GM21619 (cell line): ENCODE measurements around the gene CMTM8.

Source experiments
- ATAC-seq: cut with Tn5 transposase; IDR thresholded peaks from one replicate; pipeline ENCODE4 v1.9.1; 2021; ENCODE audit not compliant: unreplicated experiment

Gene CMTM8

GRCh38 chr3:32276279-32276841, 37.9 kb downstream of the CMTM8 start:
- ATAC-seq: no peak

GRCh38 chr3:32278714-32279113, 40.2 kb downstream of the CMTM8 start:
- no peak for ATAC-seq

DNA sequence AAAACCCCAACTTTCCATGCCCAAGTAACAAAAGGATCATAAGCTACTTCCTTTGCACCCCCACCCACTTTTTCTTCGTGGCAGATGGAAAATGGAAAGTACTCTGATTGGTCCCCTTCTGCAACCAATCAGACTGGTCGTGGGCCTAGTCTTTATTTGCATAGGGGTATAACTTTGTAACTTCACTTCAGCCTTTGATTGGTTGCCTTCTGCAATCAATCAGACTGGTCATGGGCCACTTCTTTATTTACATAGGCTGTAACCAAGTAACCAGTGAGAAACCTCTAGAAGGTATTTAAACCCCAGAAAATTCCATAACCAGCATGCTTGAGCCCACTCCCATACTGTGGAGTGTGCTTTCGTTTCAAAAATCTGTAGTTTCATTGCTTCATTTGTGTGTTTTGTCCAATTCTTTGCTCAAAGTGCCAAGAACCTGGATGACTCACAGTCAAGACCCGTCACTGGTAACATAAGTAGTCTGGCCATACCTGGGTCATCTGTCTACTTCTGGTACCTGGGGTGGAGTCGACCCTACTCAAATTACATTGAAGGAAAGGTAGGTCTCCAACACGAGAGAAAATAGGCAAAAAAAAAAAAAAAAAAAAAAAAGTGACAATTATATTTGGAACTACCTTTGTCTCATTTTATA, 41.9 kb downstream of the CMTM8 start:
- no peak for ATAC-seq

DNA sequence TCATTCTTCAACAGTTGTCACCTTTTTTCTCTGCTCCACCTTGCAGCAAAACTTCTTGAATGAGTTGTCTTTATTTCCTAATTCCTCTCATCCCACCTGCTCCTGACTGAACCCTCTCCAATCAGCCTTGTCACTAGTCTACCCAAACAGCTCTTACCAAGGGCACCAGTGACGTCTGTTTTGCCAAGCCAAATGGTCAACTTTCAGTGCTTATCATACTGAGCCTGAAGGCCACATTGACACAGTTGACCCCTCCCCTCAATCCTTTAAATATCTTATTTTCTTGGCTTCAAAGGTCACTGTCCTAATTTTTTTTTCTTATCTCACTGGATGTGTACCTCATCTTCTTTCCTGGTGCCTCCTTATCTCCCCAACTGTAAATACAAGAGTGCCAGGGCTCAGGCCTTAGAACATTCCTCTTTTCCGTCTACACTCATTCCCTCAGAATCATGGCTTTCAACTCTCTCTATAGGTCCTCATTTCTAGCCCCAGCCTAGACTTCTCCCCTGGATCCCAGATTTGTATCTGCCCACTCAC, 43.2 kb downstream of the CMTM8 start:
- ATAC-seq: no peak

GRCh38 chr3:32282578-32283154, 44.2 kb downstream of the CMTM8 start:
- no peak for ATAC-seq

- no peak for ATAC-seq
These were observed 44.8 kb downstream of the CMTM8 start for GRCh38 chr3:32283304-32283703.

- no peak for ATAC-seq
These were observed 46.1 kb downstream of the CMTM8 start for GRCh38 chr3:32284443-32285212.

- ATAC-seq: no peak
These were observed 47.4 kb downstream of the CMTM8 start for GRCh38 chr3:32285891-32286290.

- ATAC-seq: no peak
These were observed 50.3 kb downstream of the CMTM8 start for GRCh38 chr3:32288819-32289218.

- ATAC-seq: no peak
These were observed 52.1 kb downstream of the CMTM8 start for GRCh38 chr3:32290619-32291018.

DNA sequence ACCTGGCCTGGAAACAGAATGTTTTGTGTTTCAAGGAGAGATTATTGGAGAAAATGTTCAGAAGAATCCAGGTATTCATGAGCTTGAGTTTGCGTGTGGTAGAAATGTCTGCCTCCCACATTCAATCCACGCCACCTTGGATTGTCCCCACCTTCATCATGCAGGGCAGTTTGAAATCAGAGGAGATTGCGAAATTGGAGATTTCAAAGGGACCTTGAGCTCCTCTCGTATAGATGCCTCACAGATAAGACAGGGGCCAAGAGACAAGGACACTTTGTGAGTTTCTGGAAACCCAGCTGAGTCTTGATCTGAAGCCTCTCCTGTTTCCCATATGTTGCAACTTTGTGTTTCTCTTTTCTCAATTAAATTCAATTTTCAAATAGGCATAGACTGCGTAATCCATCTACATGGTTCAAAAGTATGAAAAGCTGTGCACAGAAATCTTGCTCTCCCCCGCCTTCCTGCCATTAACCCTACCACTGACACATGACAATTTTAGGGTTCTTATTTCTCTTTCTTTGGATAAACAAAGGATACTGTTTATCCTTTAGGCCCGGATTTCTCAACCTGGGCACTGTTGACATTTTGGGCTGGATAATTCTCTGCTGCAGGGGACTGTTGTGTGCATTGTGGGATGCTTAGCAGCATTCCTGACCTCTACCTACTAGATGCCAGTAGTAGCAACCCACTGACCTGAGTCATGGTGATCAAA, 53.8 kb downstream of the CMTM8 start:
- no peak for ATAC-seq

GRCh38 chr3:32293903-32294302, 55.4 kb downstream of the CMTM8 start:
- no peak for ATAC-seq

GRCh38 chr3:32296251-32297204, 58.0 kb downstream of the CMTM8 start:
- ATAC-seq: no peak

DNA sequence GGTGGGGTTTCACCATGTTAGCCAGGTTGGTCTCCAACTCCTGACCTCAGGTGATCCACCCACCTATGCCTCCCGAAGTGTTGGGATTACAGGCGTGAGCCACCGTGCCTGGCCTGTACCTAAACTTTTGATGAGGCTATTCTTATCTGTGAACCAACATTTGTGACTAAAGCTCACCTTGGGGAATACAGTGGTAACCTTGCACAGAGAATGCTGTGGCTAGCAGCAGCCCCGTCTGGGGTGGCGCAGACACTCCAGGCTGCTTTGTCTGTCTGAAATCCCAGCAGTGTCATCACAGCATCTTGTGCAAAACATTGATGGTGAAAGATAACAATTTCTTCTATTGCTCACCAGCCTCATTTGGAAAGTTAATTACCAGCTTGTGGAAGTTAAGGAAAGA, 58.9 kb downstream of the CMTM8 start:
- no peak for ATAC-seq

DNA sequence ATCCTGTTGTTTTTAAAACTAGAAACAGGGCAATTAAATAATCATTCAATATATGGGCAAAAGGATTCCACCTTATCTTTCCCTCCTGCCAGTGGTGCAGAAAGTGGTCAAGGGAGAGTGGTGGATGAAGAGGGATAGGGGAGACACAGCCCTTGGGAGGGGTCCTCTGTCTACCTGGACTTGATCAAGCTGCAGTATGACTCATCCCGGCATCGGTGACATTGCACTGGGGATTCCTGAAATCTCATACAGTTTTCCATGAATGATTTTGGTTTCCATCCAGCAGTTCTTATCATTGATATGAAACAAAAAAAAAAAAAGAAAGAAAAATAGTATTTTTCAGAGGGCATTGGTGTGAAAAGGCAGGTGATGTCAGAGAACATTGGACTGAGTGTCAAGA, 62.9 kb downstream of the CMTM8 start:
- no peak for ATAC-seq

DNA sequence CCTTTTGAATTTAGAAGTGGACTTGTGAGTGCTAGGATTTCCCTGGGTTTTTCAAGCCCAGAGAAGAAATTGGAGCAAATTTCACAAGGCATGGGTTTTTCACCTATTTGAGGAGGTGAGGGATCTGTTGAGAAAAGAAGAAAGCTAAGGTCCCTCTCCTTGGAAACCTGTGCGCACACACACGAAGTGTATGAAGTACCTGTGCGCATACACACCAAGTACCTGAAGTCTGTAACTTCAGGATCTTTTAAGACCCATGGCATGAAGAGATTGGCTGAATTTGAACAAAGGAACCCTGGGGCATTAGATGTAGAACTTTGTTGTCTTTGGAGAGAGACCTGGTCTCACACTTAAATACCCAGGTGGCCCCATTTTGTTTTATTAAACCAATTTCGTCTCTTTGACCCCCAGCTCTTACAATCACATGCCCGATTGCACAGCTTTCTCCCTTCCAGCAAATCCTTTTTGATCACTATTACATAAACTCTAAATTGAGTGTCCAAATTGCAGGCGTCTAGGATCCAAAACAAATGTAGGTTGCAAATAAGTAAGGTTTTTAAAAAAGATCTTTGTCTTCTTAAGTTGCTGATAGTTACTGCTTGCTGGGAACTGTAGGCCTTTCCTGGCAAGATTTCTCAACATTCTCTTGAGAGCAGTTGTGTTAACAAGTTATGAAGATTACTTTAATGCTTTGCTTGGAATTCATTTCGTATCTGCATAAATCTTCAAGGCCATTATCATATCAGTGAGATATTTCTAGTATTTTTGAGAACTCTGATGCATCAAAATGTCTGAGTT, 64.3 kb downstream of the CMTM8 start:
- no peak for ATAC-seq

- no peak for ATAC-seq
These were observed 64.9 kb downstream of the CMTM8 start for GRCh38 chr3:32303399-32303747.

DNA sequence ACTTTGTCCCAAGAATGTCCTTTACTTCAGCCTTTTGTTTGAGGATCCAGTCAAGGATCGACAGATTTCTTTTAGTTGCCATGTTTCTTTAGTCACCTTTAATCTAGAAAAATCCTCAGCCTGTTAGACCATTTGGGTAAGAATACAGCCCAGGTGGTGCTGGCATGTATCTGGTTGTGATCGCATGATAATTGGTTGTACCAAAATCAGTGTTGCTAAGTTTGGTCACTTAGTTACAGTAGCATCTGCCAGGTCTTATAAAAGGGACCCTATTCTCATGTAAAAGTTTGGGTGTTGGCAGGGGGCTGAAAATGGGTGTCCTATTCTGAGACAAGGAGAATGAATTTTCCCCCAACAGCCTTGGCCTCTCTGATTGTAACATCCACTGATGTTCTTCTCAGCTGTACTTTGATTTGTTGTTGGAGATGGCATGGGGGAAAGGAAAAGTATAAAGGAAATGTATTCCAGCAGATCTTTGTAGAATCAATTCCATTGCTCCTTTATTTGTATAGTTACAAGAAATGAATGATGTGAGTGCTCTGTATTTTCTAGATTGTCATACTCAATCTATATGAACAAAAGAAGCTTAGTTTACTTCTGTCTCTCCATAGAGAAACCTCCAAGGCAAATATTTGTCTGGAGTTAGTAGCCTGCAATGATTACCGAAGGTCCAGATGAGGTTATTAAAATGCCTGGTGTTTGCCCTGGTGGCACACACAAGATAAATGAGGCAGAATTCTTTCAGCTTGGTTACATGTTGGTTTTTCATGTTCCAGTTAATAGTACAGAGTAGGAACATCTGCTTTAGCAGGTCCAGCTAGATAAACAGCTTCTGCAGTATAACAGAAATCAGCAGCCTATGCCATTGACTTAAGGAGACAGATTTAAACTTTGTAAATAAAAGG, 65.7 kb downstream of the CMTM8 start:
- ATAC-seq: no peak
